NT2/D1 (cell line): ENCODE results near the gene FNDC3B.

Experiments used
- DNase-seq: peaks from one replicate; pipeline ENCODE4 v3.0.0-alpha.2; 2011; ENCODE audit warnings: low read depth, low spot score
- H3K27me3 ChIP-seq: 2 replicates; pipeline ENCODE4 v1.6.0; 2011; ENCODE audit warnings: mild to moderate bottlenecking; ENCODE audit not compliant: insufficient read length, insufficient read depth
- H3K36me3 ChIP-seq: 2 replicates; pipeline ENCODE4 v1.6.1; 2011; ENCODE audit warnings: mild to moderate bottlenecking, low read length, mixed read lengths; ENCODE audit not compliant: insufficient read depth, insufficient read length
- H3K4me1 ChIP-seq: 2 replicates; pipeline ENCODE4 v1.5.1; 2011; ENCODE audit not compliant: insufficient read depth, insufficient read length
- H3K4me3 ChIP-seq: 2 replicates; pipeline ENCODE4 v1.5.1; 2011; ENCODE audit warnings: low read depth; ENCODE audit not compliant: insufficient read length
- H3K9ac ChIP-seq: 2 replicates; pipeline ENCODE4 v1.6.0; 2011; ENCODE audit warnings: low read depth; ENCODE audit not compliant: insufficient read length
- H3K9me3 ChIP-seq: 2 replicates; pipeline ENCODE4 v1.5.1; 2011; ENCODE audit warnings: mild to moderate bottlenecking, low read length; ENCODE audit not compliant: insufficient read depth
- SUZ12 ChIP-seq: IDR thresholded peaks from 2 replicates; pipeline ENCODE4 v1.6.1; 2011; ENCODE audit not compliant: insufficient read length, insufficient read depth; ENCODE audit errors: extremely low read depth
- YY1 ChIP-seq: IDR thresholded peaks from 2 replicates; pipeline ENCODE4 v1.6.1; 2011; ENCODE audit not compliant: insufficient read length, insufficient read depth
- ZNF274 ChIP-seq: IDR thresholded peaks from 2 replicates; pipeline ENCODE4 v1.6.1; 2011; ENCODE audit warnings: mild to moderate bottlenecking, low read depth, low read length

Gene FNDC3B

DNA sequence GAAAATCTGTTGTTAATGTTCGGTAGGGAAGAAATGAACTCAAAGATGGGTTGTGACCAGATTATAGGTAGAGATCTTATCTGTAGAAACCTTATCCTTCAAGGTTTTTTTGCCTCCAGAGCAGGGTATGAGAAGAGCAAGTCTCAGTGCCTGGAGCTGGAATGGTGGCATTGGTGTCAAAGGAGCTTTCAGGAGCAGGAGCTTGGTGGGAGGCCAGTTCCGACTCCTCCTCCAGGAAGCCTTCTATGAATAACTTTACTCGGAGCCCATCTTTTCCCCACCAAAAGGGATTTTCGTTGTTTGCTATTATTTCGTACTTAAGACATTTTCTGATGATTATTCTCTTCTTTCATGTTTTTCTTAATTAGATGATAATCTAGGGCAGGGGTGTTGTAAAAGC lies 317.0 kb downstream of the FNDC3B start:
- DNase-seq = no peak
- Histone ChIP-seq H3K9me3 (no peaks in the 10 kb centered on the region), H3K36me3 (peaks cover 57% of the 10 kb centered on the region), H3K4me3 (no peak overlapping the region), H3K27me3 (no peaks in the 10 kb centered on the region), H3K4me1 (no peaks in the 10 kb centered on the region), H3K9ac (no peak overlapping the region)
- no peak for TF ChIP-seq YY1
- no peak for TF ChIP-seq SUZ12
- TF ChIP-seq ZNF274 = no peak

DNA sequence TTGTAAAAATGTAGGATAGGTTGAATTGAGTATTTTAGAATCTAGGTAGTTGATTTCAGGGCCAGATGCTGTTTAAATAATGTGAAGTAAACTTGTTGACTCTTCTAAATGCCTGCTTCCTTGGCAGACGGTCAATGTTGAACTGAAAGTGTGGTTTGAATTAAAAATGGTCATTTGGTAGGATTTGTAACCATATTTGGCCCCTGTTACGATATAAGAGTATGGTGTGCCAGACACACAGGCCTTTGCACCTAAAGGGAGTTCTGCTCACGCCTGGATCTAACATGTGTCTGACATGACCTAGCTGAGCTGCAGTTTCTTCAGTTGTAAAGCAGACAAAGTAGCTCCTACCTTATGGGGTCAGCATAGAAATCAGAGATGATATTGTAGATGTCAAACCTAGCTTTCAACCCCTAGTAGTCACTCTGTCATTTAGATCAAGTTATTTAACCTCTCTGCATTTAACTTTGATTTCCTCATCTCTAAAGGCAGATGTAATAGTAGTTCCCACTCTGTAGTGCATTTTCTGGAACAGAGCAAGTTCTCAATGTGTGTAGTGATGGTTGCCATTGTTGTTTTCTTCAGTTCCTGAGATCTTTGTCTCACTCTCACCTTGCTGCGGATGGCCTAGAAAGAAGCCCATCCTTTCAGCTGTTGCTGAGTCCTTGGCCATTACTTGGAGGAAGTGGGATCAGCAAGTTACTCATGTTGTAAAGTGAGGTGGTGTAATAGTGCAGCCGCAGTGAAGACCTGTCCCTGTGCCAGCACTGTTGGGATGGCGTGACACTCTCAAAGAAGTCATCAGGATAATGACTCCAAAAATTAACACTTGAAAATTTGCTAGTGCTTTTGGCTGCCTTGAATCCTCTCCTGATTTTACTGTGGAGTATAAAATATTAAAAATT lies 318.7 kb downstream of the FNDC3B start:
- Histone ChIP-seq H3K9me3 (no peaks in the 10 kb centered on the region), H3K36me3 (peaks cover 55% of the 10 kb centered on the region), H3K4me3 (no peak overlapping the region), H3K9ac (no peak overlapping the region), H3K4me1 (no peaks in the 10 kb centered on the region), H3K27me3 (no peaks in the 10 kb centered on the region)
- TF ChIP-seq ZNF274 = no peak
- no peak for TF ChIP-seq SUZ12
- TF ChIP-seq YY1 = no peak
- no peak for DNase-seq

DNA sequence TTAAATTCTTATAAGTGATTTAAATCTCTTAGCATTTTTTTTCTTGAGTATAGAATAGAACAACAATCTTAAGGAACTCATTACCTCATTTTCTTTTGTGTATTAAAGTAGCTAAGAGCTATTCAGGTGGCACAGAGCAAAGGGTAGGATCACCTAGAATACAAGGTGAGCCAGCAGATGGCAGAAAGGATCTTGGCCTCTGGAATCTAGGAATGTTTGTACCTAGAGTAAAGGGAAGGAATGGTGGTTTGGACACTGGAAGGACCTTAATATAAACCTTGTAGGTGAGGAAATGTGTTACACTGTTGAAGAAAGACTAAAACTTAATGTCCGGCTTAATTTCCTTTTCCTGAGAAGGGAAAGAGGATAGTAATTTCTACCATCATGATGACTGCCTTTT lies 319.9 kb downstream of the FNDC3B start:
- no peaks in the 10 kb centered on the region for H3K27me3 ChIP-seq
- peaks cover 53% of the 10 kb centered on the region for H3K36me3 ChIP-seq
- TF ChIP-seq ZNF274 (no peak), SUZ12 (no peak), YY1 (no peak)
- no peaks in the 10 kb centered on the region for H3K4me1 ChIP-seq
- H3K4me3 ChIP-seq = no peak overlapping the region
- no peaks in the 10 kb centered on the region for H3K9me3 ChIP-seq
- DNase-seq = no peak
- no peak overlapping the region for H3K9ac ChIP-seq

DNA sequence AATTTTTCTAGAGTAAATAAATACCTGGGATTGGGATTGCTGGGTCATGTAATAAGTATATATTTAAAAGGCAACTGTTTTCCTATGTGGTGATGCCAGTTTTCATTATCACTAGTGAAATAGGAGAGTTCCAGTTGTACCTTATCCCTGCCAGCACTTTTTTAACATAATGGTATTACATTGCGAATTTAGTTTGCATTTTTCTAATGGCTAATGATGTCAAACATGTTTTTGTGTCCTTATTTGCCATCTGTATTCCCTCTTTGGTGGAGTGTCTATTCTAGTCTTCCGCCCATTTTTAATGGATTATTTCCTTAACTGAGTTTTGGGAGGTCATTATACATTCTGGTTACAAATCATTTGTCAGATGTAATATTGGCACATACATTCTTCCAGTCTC lies 320.6 kb downstream of the FNDC3B start:
- DNase-seq = no peak
- H3K9ac ChIP-seq = no peak overlapping the region
- H3K36me3 ChIP-seq = peaks cover 47% of the 10 kb centered on the region
- H3K9me3 ChIP-seq = no peaks in the 10 kb centered on the region
- no peaks in the 10 kb centered on the region for H3K4me1 ChIP-seq
- TF ChIP-seq YY1 (no peak), ZNF274 (no peak), SUZ12 (no peak)
- H3K27me3 ChIP-seq = no peaks in the 10 kb centered on the region
- H3K4me3 ChIP-seq = no peak overlapping the region

DNA sequence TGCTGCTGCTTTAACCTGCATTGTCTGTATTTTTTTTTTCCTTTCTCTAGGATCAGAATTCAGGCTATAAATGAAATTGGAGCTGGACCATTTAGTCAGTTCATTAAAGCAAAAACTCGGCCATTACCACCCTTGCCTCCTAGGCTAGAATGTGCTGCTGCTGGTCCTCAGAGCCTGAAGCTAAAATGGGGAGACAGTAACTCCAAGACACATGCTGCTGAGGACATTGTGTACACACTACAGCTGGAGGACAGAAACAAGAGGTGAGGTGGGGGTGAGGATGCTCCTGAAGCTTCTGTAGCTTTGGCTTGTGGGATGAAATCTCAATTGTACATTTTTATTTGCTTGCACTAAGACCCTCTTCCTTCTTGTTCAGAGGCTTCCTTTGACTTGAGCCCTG lies 323.2 kb downstream of the FNDC3B start:
- no peak for DNase-seq
- no peaks in the 10 kb centered on the region for H3K4me1 ChIP-seq
- no peak overlapping the region for H3K4me3 ChIP-seq
- H3K36me3 ChIP-seq = peaks cover 40% of the 10 kb centered on the region
- no peak for TF ChIP-seq ZNF274
- TF ChIP-seq SUZ12 = no peak
- TF ChIP-seq YY1 = no peak
- H3K27me3 ChIP-seq = no peaks in the 10 kb centered on the region
- H3K9ac ChIP-seq = no peak overlapping the region
- no peaks in the 10 kb centered on the region for H3K9me3 ChIP-seq

DNA sequence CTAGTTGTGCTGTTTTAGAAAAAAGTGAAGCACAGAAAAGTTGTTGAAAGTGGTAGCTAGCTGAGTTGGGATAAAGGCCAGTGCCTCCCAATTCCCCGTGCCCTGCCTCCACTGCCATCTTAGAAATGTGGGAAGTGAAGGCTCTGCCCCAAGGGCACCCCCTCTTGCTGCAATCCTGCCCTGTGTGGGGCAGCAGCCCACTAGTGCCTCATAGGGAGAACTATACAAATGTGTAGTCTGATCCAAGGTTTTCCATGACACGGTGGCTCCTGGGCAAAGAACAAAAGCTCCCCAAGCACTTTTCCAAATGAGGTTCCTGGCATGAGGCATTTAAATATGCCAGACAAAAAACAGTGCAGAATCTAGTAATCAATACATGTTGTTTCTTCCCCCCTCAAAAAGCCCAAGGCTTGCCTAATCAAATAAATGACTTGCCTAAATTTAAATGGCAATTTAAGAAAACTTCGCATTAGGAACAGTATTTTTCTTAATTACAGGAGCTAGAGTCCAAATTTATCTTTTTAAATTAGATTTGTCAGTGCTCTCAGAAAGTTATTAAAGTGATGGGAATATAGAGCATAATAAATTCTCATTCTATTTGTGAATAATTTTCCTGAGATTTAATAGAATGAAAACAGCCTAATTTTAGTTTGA lies 325.1 kb downstream of the FNDC3B start:
- no peak overlapping the region for H3K9ac ChIP-seq
- H3K4me3 ChIP-seq = no peak overlapping the region
- no peaks in the 10 kb centered on the region for H3K4me1 ChIP-seq
- no peaks in the 10 kb centered on the region for H3K27me3 ChIP-seq
- DNase-seq = no peak
- H3K36me3 ChIP-seq = peaks cover 37% of the 10 kb centered on the region
- no peaks in the 10 kb centered on the region for H3K9me3 ChIP-seq
- TF ChIP-seq SUZ12 (no peak), ZNF274 (no peak), YY1 (no peak)

DNA sequence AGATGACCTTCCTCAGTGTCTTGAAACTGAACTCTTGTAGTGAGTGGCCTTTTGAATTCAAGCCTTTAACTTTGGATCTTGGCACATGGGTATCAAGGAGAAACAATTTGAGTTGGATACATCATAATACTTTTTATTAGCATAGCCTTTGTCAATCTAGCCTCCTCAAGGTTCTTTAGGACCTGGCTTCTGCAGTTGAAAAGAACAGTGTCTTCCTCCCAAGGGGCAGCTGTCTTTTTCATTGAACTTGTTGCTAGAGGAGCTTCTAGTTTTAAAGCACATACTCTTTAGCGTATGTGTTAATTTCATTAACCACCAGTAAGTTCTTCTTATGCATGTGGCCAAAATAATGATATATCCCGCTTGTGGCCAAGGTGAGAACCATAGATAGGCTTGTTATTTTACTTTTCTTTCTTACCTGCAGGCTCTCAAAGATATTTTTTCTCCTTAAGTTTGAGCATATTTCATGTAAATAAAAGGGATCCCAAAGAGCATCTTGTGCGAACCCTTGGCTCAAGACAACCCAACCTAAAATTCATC lies 325.7 kb downstream of the FNDC3B start:
- H3K9me3 ChIP-seq = no peaks in the 10 kb centered on the region
- no peak for TF ChIP-seq YY1
- no peak for TF ChIP-seq SUZ12
- TF ChIP-seq ZNF274 = no peak
- no peak overlapping the region for H3K9ac ChIP-seq
- H3K4me1 ChIP-seq = no peaks in the 10 kb centered on the region
- DNase-seq = peak; percentile 5
- H3K4me3 ChIP-seq = no peak overlapping the region
- H3K36me3 ChIP-seq = peaks cover 39% of the 10 kb centered on the region
- no peaks in the 10 kb centered on the region for H3K27me3 ChIP-seq
